ENCODE data around the gene DGKA.
"Not testable (repeated sequence)": the region's sequence is repeated elsewhere in the genome, so short reads cannot be mapped to it uniquely, and the experiment has no call there.

The DGKA gene

DNA sequence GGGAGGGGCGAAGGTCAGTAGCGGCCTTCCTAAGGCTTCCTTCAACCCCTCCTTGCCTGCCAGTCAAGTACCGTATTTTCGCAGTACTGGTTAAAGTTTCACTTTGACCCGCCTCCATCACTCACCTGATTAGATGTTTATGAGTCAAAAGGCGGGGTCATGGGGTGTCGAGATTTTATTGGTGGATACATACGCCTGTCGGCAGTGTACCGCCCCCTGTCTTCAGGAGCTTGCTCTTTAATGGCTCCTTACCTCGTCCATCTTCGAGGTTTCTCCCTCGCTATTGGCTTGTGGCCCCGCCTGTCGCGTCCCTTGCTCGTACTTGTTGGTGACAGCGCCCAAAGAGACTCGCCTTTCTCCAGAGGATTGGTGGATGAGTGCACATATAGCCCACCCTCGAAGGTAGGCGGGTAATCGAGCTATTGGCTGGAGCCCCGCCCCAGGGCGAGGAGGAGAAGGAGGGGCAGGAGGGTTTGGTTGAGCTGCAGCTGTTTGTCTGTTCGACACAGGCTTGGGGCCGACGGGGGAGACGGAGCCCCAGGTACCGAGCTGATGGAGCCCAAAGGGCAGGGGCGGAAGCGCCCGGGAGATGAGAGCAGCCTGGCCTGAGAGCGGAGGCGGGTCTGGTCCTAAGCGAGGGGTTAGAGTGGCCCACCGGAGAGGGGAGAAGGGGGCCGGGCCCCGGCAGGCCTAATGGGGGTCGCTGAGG lies 42.8 kb downstream of the DGKA start, which contains the start of gene RAB5B:
TSS of gene RAB5B (plus strand) at position 480 of the 709 bp plus-strand sequence. CDS start 12,883 bp downstream, outside the sequence.
- TF ChIP-seq, protein P1, sequence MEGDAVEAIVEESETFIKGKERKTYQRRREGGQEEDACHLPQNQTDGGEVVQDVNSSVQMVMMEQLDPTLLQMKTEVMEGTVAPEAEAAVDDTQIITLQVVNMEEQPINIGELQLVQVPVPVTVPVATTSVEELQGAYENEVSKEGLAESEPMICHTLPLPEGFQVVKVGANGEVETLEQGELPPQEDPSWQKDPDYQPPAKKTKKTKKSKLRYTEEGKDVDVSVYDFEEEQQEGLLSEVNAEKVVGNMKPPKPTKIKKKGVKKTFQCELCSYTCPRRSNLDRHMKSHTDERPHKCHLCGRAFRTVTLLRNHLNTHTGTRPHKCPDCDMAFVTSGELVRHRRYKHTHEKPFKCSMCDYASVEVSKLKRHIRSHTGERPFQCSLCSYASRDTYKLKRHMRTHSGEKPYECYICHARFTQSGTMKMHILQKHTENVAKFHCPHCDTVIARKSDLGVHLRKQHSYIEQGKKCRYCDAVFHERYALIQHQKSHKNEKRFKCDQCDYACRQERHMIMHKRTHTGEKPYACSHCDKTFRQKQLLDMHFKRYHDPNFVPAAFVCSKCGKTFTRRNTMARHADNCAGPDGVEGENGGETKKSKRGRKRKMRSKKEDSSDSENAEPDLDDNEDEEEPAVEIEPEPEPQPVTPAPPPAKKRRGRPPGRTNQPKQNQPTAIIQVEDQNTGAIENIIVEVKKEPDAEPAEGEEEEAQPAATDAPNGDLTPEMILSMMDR (conservative IDR thresholded peaks at IDR 0.05; ENCODE audit: low read depth, low read length) = peak; percentile 50
- peak within 1 kb of the TSS; percentile 98 for H3K4me3 ChIP-seq (ENCODE audit: low read depth, low read length)
- DNase-seq (ENCODE audit: low read depth) = peak; percentile 100

DNA sequence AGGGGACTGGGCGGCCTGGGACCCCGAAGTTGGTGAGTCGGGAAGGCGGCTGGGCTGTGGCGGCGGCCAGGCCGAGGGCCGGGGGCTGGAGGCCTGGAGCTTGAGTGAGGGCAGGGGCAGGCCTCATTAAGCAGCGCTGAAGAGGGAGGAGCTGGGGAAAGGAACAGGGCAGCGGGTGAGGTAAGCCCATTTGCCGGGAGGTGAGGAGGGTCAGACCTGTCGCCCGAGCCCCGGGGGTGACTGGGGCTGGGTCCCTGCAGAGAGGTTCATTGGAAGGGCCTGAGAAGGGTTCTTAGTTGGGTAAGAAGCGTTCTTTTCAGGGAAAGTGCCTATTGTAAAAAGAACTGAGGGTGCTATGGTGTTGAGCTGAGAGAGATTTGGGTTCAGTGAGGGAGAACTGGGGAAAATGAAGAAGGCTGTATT lies 43.4 kb downstream of the DGKA start:
- peak overlapping the region; percentile 98 for H3K4me3 ChIP-seq (ENCODE audit: low read depth, low read length)
- DNase-seq (ENCODE audit: low read depth) = peak; percentile 62
- TF ChIP-seq, protein P1 (conservative IDR thresholded peaks at IDR 0.05; ENCODE audit: low read depth, low read length) = no peak

DNA sequence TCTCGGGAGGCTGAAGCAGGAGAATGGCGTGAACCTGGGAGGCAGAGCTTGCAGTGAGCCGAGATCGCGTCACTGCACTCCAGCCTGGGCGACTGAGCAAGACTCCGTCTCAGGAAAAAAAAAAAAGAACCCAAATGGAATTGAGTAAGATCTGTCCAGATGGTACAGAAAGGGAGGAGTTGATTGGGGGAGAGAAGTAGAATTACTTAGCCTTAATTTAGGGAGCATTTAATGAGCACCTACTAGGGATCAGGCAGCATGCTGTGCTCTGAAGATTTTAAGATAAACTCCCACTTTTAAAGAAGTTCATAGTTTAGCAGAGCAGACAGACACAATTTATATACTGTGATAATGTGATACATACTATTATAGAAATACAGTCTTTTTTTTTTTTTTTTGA lies 47.4 kb downstream of the DGKA start:
- no peak overlapping the region for H3K4me3 ChIP-seq (ENCODE audit: low read depth, low read length)
- no peak for DNase-seq (ENCODE audit: low read depth)
- TF ChIP-seq, protein P1 (conservative IDR thresholded peaks at IDR 0.05; ENCODE audit: low read depth, low read length) = no peak

DNA sequence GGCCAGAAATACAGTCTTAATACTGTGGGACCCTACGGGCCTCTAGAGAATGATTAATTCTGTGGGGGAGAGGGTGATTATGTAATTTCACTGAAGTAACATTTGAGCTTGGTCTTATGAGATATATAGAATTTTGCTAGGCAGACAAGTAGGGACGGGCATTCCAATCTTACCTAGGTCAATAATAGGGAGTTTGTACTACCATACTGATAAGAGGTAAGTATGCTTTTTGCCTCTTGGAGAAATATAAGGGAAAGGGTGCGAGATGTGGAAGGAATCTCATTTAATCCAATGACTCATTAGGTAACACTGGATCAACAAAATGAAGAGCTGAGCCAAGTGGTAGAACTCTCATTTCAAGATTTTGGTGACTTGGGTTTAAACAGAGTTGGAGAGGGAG lies 48.1 kb downstream of the DGKA start:
- DNase-seq (ENCODE audit: low read depth) = no peak
- H3K4me3 ChIP-seq (ENCODE audit: low read depth, low read length) = no peak overlapping the region
- TF ChIP-seq, protein P1 (conservative IDR thresholded peaks at IDR 0.05; ENCODE audit: low read depth, low read length) = no peak

DNA sequence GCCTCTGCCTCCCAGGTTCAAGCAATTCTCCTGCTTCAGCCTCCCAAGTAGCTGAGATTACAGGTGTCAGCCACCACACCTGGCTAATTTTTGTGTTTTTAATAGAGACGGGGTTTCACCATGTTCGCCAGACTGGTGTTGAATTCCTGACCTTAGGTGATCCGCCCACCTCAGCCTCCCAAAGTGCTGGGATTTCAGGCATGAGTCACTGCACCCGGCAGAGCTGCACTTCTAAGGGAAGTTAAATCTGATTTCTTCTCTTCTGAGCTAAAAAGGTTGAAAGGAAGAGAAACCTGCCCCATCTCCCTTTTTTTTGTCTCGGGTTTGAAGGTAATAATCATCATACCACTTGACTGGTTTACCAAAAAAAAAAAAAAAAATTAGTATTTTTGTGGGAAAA lies 50.9 kb downstream of the DGKA start:
- DNase-seq (ENCODE audit: low read depth) = peak; percentile 30
- H3K4me3 ChIP-seq (ENCODE audit: low read depth, low read length) = not testable (repeated sequence)

DNA sequence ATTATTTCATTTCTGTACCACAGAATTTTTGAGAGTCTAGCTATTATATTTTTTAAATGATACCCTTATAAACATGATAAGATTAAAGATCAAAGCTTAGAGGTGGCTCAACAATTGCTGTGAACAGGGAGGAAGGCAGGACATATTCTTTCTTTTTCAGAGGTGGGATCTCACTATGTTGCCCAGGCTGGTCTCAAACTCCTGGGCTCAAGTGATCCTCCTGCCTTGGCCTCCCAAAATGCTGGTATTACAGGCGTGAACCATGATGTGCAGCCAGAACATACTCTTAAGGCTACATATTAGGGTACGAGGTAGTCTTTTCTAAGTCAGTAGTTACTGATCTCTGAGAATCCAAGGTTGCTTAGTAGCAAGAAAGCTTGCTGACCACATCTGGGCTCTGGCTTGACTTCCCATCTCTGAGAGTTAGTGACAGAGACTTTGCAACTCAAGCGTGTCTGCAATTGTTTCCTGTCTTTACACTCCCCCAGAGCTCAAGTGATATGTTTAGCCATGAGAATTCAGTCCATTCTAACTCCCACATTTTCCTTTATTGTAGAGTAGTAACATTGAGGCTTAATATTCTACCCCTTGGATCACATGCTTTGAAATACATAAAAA lies 51.5 kb downstream of the DGKA start:
- DNase-seq (ENCODE audit: low read depth) = no peak
- H3K4me3 ChIP-seq (ENCODE audit: low read depth, low read length) = no peak overlapping the region
- TF ChIP-seq, protein P1 (conservative IDR thresholded peaks at IDR 0.05; ENCODE audit: low read depth, low read length) = no peak

DNA sequence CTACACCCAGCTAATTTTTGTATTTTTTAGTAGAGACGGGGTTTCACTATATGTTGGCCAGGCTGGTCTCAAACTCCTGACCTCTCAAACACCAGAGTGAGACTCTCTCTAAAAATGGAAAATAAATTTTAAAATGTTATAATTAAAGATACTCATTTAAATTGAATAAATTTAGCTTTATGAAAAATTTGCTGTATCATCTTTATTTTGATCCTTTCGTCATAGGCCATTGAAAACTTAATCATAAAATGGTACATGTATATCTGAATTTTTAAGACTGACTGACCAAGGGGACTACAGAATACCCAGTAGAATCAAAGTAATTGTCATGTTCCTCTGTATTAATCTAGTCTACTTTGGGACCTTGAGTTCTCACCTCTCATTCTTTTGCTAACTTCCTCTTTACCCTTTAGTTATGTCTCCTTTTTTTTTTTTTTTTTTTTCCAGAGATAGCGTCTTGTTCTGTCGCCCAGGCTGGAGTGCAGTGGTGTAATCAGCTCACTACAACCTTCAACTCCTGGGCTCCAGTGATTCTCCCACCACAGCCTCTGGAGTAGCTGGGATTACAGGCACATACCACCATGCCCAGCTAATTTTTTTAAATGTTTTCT lies 52.4 kb downstream of the DGKA start:
- DNase-seq (ENCODE audit: low read depth) = no peak
- TF ChIP-seq, protein P1 (conservative IDR thresholded peaks at IDR 0.05; ENCODE audit: low read depth, low read length) = no peak
- H3K4me3 ChIP-seq (ENCODE audit: low read depth, low read length) = no peak overlapping the region

Data from choroid plexus epithelial cell (primary cell).